Measurements from ENCODE around the gene PSEN1.

DNA sequence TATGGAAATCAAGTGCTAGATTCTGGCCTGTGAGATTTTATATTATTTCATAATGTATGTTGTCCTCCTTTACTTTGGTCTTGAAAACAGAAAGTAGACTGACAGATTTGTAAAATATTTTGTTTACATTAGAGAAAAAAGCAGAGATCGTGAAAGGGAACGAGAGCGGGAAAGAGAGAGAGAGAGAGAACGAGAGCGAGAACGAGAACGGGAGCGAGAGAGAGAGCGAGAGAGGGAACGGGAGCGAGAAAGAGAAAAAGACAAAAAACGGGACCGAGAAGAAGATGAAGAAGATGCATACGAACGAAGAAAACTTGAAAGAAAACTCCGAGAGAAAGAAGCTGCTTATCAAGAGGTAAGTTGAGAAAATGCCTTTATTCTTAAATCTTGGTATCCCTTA is 30.6 kb upstream of the PSEN1 start:
- TF ChIP-seq POLR2A (IDR thresholded peaks at IDR 0.05) = no peak
- TF ChIP-seq, protein P1, sequence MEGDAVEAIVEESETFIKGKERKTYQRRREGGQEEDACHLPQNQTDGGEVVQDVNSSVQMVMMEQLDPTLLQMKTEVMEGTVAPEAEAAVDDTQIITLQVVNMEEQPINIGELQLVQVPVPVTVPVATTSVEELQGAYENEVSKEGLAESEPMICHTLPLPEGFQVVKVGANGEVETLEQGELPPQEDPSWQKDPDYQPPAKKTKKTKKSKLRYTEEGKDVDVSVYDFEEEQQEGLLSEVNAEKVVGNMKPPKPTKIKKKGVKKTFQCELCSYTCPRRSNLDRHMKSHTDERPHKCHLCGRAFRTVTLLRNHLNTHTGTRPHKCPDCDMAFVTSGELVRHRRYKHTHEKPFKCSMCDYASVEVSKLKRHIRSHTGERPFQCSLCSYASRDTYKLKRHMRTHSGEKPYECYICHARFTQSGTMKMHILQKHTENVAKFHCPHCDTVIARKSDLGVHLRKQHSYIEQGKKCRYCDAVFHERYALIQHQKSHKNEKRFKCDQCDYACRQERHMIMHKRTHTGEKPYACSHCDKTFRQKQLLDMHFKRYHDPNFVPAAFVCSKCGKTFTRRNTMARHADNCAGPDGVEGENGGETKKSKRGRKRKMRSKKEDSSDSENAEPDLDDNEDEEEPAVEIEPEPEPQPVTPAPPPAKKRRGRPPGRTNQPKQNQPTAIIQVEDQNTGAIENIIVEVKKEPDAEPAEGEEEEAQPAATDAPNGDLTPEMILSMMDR (IDR thresholded peaks at IDR 0.05) = no peak
